ENCODE data around the gene PSMB5.

Gene PSMB5

DNA sequence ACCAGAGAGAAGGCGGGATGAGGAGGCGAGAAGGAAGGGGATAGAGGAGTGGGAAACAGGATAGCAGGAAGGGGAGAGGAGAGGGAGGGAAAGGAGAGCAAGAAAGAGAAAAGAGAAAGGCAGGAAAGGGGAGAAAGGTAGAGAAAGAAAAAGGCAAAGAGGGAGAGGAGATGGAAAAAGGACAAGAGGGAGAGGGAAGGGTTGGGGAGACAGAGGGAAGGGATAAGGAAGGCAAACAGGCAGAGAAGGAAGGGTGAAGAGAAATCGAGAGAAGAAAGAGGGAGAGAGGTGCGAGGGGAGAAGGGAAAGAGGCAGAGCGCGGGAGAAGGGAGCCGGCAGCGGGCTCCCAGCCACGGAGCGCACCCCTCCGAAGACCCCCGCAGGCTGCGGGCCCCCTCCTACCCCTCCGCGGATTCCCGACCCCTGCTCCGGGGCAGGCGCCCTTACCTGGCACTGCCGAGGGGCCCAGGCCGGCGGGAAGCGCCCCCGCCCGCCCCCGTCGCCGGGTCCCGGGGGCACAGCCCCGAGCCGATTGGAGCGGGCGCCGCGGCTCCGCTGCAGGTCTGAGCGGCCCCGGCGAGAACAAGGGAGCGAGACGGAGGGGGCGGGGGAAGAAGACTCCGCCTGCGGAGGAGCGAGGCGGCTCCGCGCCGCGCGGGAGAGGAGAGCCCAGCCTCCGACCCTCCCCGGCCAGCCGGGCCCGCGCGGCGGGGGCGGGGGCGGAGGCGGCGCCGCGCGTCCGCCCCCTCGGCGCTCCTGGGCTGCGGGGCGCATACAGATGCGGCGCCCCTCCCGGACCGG, 22.5 kb upstream of the PSMB5 start, which contains the start of gene CDH24:
Gene CDH24, minus strand, starts transcription at position 565 of the 801 bp plus-strand sequence. CDS start 1,787 bp downstream, outside the sequence.
- TF ChIP-seq SP1 (IDR thresholded peaks at IDR 0.05) (no peak), ELF4 (IDR thresholded peaks at IDR 0.05) (no peak), HDGF (IDR thresholded peaks at IDR 0.05; ENCODE audit: borderline replicate concordance) (no peak), BHLHE40 (IDR thresholded peaks at IDR 0.05; ENCODE audit: borderline replicate concordance) (no peak), CTBP1 (IDR thresholded peaks at IDR 0.05; ENCODE audit: borderline replicate concordance) (no peak), LEF1 (IDR thresholded peaks at IDR 0.05; ENCODE audit: borderline replicate concordance) (no peak), FOXK2 (IDR thresholded peaks at IDR 0.05) (no peak), NFRKB (IDR thresholded peaks at IDR 0.05) (no peak), FOXM1 (IDR thresholded peaks at IDR 0.05; ENCODE audit: borderline replicate concordance) (no peak), L3MBTL2 (conservative IDR thresholded peaks at IDR 0.05) (no peak), TARDBP (IDR thresholded peaks at IDR 0.05) (no peak), ARNT (IDR thresholded peaks at IDR 0.05) (no peak), SUZ12 (IDR thresholded peaks at IDR 0.05) (no peak), ZNF384 (IDR thresholded peaks at IDR 0.05) (no peak), FOXA1 (IDR thresholded peaks at IDR 0.05) (no peak)
- TF ChIP-seq, protein P1, sequence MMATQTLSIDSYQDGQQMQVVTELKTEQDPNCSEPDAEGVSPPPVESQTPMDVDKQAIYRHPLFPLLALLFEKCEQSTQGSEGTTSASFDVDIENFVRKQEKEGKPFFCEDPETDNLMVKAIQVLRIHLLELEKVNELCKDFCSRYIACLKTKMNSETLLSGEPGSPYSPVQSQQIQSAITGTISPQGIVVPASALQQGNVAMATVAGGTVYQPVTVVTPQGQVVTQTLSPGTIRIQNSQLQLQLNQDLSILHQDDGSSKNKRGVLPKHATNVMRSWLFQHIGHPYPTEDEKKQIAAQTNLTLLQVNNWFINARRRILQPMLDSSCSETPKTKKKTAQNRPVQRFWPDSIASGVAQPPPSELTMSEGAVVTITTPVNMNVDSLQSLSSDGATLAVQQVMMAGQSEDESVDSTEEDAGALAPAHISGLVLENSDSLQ (IDR thresholded peaks at IDR 0.05), result no peak
- ChIA-PET POLR2A (interaction anchor here (0.6 to 6.4 kb wide), 17 partner anchors 8 to 127 kb away, joined by 3 to 51 read pairs (median 9); partner anchors contain the start of genes ACIN1, AJUBA, C14orf119 and HAUS4), CTCF (interaction anchor here (0.6 to 9.0 kb wide), 20 partner anchors 9 to 500 kb away, joined by 3 to 159 read pairs (median 6); partner anchors contain the start of genes AJUBA and PRMT5)
- DNase-seq (ENCODE audit: extremely low spot score), result peak; percentile 77

DNA sequence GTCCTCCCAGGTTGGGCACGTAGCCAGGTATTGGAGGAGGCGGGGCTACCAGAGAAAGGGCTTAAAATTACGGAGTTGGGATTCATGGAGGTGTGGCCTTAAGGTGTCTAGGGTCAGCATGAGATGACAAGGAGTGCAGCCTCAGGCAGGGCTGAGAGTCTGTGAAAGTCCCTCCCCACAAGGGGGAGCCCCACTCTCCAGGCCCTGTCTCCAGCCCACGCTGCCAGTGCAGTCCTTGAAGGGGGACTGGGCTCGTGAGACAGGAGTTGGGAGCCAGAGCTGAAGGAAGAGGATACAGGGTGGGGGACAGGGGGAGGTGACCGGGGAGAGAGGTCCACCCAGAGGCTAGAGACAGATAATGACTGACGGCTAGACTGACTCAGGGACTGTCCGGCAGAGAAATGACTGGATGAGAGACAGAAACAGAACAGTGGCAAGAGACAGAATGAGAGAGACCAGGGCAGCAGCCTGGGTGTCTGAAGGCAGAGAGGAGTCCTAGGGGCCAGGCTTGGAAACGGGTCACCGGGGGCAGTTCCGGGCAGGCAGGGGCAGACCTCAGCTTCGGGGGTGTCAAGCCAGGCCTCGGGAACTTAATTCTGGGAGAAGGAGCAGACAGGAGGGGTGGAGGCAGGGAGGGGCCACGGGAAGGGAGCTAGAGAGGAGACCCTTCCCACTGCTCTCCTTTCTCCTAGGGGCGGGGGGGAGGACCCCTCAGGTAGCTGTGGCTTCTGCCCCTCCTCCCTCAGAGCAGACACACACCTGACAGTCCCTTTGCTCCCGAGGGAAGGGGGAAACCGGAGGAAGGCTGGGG, 21.6 kb upstream of the PSMB5 start:
- no peak for TF ChIP-seq BHLHE40 (IDR thresholded peaks at IDR 0.05; ENCODE audit: borderline replicate concordance)
- TF ChIP-seq, protein P1 (IDR thresholded peaks at IDR 0.05), result peak; percentile 55; the same call in 1 of the 2 replicates
- DNase-seq (ENCODE audit: extremely low spot score), result peak; percentile 81
- ChIA-PET CTCF (interaction anchor here (0.7 to 9.0 kb wide), 7 partner anchors 12 to 126 kb away, joined by 3 to 159 read pairs (median 10); partner anchors contain the start of genes AJUBA and PRMT5), POLR2A (interaction anchor here (0.6 to 5.1 kb wide), 9 partner anchors 50 to 100 kb away, joined by 3 to 45 read pairs (median 4); partner anchors contain the start of genes AJUBA and HAUS4)

DNA sequence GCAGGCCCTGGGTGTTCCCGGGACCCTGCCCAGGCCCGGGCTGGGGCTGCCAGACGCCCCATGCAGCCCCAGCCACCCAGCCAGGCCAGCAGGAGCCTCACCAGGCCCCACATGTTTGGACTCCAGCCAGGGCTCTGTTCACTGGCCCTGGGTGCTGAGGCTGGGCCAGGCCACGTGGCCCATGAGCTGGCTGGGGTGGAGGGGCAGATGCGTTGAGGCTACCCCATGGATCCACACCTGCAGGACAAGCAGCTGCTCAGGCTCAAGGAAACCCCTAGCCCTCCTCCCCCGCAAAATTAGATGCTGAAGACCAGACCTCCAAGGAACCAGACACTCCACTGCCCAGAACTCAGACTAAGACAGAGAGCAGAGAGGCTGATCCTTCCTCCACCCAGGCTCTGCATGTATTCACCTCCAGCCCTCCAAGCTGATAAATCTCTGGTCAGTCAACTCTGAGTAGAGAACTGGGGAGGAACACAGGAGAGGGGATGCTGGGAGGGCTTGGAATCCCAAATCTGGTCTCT, 21.0 kb upstream of the PSMB5 start:
- CTCF ChIA-PET, result interaction anchor here (0.5 to 9.0 kb wide), 7 partner anchors 13 to 193 kb away, joined by 3 to 159 read pairs (median 10); partner anchors contain the start of genes AJUBA and PRMT5
- POLR2A ChIA-PET, result interaction anchor here (0.8 to 5.1 kb wide), 6 partner anchors 49 to 99 kb away, joined by 3 to 45 read pairs (median 10); partner anchors contain the start of gene HAUS4
- no peak for DNase-seq (ENCODE audit: extremely low spot score)
- no peak for TF ChIP-seq NFRKB (IDR thresholded peaks at IDR 0.05)
- no peak for TF ChIP-seq L3MBTL2 (conservative IDR thresholded peaks at IDR 0.05)
- TF ChIP-seq FOXM1 (IDR thresholded peaks at IDR 0.05; ENCODE audit: borderline replicate concordance), result no peak
- no peak for TF ChIP-seq TARDBP (IDR thresholded peaks at IDR 0.05)
- no peak for TF ChIP-seq SP1 (IDR thresholded peaks at IDR 0.05)
- no peak for TF ChIP-seq FOXK2 (IDR thresholded peaks at IDR 0.05)
- TF ChIP-seq ELF4 (IDR thresholded peaks at IDR 0.05), result no peak
- no peak for TF ChIP-seq ARNT (IDR thresholded peaks at IDR 0.05)
- TF ChIP-seq, protein P1 (IDR thresholded peaks at IDR 0.05), result no peak
- TF ChIP-seq LEF1 (IDR thresholded peaks at IDR 0.05; ENCODE audit: borderline replicate concordance), result no peak
- no peak for TF ChIP-seq SUZ12 (IDR thresholded peaks at IDR 0.05)
- no peak for TF ChIP-seq FOXA1 (IDR thresholded peaks at IDR 0.05)
- TF ChIP-seq CTBP1 (IDR thresholded peaks at IDR 0.05; ENCODE audit: borderline replicate concordance), result no peak
- no peak for TF ChIP-seq ZNF384 (IDR thresholded peaks at IDR 0.05)
- TF ChIP-seq HDGF (IDR thresholded peaks at IDR 0.05; ENCODE audit: borderline replicate concordance), result no peak
- no peak for TF ChIP-seq BHLHE40 (IDR thresholded peaks at IDR 0.05; ENCODE audit: borderline replicate concordance)

DNA sequence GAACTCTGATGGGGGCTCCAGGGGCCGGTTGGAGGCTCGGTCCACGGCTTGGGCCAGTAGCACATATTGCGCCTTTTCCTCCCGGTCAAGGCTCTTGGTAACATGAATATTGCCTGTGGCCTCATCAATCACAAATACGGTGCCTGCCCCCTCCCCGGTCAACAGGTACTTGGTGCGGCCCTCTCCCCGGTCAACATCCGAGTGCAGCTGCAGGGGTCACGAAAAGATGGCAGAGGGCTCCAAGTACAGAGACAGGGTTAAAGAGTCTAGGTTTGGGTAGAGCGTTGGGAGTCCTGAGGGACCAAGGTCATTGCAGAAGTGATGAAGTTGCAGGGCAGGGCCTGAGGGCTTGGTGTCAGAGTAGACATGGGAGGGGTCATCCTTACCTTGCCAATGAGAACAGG, 20.4 kb upstream of the PSMB5 start:
- DNase-seq (ENCODE audit: extremely low spot score), result no peak
- TF ChIP-seq, protein P1 (IDR thresholded peaks at IDR 0.05), result no peak
- TF ChIP-seq CTBP1 (IDR thresholded peaks at IDR 0.05; ENCODE audit: borderline replicate concordance) (no peak), SUZ12 (IDR thresholded peaks at IDR 0.05) (no peak), BHLHE40 (IDR thresholded peaks at IDR 0.05; ENCODE audit: borderline replicate concordance) (no peak), FOXM1 (IDR thresholded peaks at IDR 0.05; ENCODE audit: borderline replicate concordance) (no peak), ARNT (IDR thresholded peaks at IDR 0.05) (no peak), ELF4 (IDR thresholded peaks at IDR 0.05) (no peak), LEF1 (IDR thresholded peaks at IDR 0.05; ENCODE audit: borderline replicate concordance) (no peak), SP1 (IDR thresholded peaks at IDR 0.05) (no peak), FOXK2 (IDR thresholded peaks at IDR 0.05) (no peak), L3MBTL2 (conservative IDR thresholded peaks at IDR 0.05) (no peak), TARDBP (IDR thresholded peaks at IDR 0.05) (no peak)
- ChIA-PET CTCF (interaction anchor here (0.5 to 9.0 kb wide), 9 partner anchors 14 to 194 kb away, joined by 3 to 159 read pairs (median 6); partner anchors contain the start of genes ACIN1, AJUBA, C14orf119 and PRMT5), POLR2A (interaction anchor here (1.0 to 5.1 kb wide), 6 partner anchors 48 to 98 kb away, joined by 3 to 45 read pairs (median 10); partner anchors contain the start of gene HAUS4)
